Testis (tissue), 2 donors: ENCODE data around the gene TGOLN2.

Source experiments
- POLR2A ChIP-seq: fragments of 450-650 bp; IDR thresholded peaks from one replicate; pipeline ENCODE4 v1.6.1; 2017; ENCODE audit warnings: antibody characterized with exemption, mild to moderate bottlenecking, moderate library complexity
- TF ChIP-seq, protein P1 (sequence below), 3 experiments: fragments of 450-650 bp in 2 of 3; fragments of 200-600 bp in 1 of 3; sonication (generic) in 1 of 3; IDR thresholded peaks; one replicate each; pipeline ENCODE4 v1.5.1; 2016 to 2019; ENCODE audit warnings: antibody characterized with exemption in 3 of 3, mild to moderate bottlenecking in 2 of 3, moderate library complexity in 1 of 3

DNA sequence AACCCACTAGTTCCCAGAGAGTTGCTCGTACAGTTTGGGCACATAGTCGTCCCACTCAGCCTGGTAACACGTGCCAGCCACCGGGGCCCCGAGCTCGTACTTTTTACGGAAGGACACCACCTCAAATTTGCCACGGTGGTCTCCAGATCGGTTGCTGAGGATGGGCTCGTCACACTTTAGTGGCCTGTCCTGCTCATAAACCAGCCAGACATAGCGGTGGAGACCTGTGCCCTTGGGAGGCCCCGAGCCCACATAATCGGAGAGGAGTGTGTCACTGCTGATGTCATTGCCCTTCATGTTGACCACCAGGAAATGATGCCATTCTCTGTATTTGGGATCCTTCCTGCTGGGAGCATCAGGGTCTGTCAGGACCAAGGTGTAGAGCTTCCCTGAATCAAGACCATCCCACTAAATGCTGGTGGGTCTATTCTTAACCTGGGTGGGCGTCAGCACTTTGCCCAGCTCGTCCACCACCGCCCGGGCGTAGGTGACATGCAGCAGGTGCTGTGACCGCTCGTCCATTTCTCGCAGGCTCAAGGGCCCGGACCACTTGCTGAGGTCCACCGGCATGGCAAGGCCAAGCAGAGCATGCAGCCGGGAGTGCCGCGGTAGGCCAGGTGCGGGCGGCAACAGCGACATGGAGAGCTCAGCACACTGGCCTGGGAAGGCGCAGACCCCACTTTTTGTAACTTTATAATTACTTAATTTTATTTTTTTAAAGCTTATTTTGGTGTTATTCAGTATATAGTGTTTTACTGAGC, 13.7 kb upstream of the TGOLN2 start:
- no peak for TF ChIP-seq POLR2A
- TF ChIP-seq, protein P1, sequence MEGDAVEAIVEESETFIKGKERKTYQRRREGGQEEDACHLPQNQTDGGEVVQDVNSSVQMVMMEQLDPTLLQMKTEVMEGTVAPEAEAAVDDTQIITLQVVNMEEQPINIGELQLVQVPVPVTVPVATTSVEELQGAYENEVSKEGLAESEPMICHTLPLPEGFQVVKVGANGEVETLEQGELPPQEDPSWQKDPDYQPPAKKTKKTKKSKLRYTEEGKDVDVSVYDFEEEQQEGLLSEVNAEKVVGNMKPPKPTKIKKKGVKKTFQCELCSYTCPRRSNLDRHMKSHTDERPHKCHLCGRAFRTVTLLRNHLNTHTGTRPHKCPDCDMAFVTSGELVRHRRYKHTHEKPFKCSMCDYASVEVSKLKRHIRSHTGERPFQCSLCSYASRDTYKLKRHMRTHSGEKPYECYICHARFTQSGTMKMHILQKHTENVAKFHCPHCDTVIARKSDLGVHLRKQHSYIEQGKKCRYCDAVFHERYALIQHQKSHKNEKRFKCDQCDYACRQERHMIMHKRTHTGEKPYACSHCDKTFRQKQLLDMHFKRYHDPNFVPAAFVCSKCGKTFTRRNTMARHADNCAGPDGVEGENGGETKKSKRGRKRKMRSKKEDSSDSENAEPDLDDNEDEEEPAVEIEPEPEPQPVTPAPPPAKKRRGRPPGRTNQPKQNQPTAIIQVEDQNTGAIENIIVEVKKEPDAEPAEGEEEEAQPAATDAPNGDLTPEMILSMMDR (IDR thresholded peaks at IDR 0.05), result no peak
